HuH-7.5 (cell line): ENCODE measurements around the gene OSBPL1A.

Source experiments
- DNase-seq: peaks from one replicate; pipeline ENCODE4 v3.0.0; 2011; ENCODE audit warnings: low spot score

Gene OSBPL1A

GRCh38 chr18:24126155-24126961 is 271.3 kb downstream of the OSBPL1A start:
- DNase-seq: no peak

DNA sequence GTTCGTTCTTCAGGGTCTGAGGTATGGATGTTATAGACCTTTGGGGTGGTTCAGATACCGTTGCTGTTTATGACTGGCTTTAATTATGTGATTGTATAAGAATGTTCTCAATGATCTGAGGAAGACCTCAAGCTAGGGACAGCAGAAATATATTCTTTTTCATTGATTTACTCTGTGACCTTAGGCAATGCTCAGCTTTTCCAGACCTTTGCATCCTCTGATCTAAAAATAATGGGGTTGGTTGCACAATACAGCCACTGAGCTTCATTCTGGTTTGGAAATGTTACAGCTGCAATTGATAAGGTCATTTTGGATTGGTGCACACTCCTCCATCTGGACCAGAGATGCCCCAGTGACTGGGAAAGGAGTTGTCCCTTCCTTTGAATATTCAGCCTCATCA is 276.0 kb downstream of the OSBPL1A start:
- no peak for DNase-seq

DNA sequence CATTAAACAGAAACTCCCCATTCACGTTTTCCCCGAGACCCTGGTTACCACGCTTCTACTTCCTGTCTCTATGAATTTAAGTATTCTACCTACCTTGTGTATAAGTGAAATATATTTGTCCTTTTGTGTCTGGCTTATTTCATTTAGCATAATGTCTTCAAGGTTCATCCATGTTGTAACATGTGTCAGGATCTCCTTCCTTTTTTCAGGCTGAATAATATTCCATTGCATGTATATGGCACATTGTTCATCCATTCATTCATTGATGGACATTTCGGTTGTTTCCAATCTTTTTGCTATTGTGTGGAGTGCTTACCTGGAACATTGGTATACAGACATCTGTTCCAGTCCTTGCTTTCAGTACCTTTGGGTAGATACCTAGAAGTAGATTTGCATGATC is 276.9 kb downstream of the OSBPL1A start:
- DNase-seq: no peak

GRCh38 chr18:24118750-24119577 is 278.7 kb downstream of the OSBPL1A start:
- no peak for DNase-seq

- no peak for DNase-seq
These were observed 282.0 kb downstream of the OSBPL1A start for GRCh38 chr18:24115628-24116027.

GRCh38 chr18:24114924-24115549 is 282.6 kb downstream of the OSBPL1A start:
- DNase-seq: no peak

GRCh38 chr18:24112874-24113615 is 284.6 kb downstream of the OSBPL1A start:
- peak; percentile 46 for DNase-seq

DNA sequence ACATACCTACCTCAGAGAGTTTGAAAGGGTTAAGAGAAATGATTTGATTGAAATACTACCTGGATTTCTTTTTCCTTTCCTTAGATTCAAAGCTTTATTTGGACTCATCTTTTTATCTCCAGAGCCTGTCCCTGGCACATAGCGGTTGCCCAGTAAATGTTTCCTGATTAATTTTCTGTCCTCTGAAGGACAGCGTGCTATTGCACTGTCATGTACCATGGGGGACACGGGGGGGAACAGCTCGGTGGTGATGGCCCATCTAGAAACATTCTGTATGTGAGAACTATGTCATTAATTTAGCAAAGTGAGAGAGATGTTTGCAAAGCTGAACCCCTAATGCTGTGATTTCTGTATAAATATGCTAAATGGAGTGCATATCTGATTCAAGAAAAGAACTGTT is 285.2 kb downstream of the OSBPL1A start:
- DNase-seq: no peak
